GM21786 (cell line): Measurements from ENCODE around the gene ADAMTSL3.
"Not testable (repeated sequence)": the region's sequence is repeated elsewhere in the genome, so short reads cannot be mapped to it uniquely, and the experiment has no call there.

Experiments used
- ATAC-seq: cut with Tn5 transposase; IDR thresholded peaks from one replicate; pipeline ENCODE4 v1.9.1; 2021; ENCODE audit not compliant: unreplicated experiment

Gene ADAMTSL3

GRCh38 chr15:83746231-83746630 lies 92.3 kb downstream of the ADAMTSL3 start:
- no peak for ATAC-seq

GRCh38 chr15:83747050-83747717 lies 93.3 kb downstream of the ADAMTSL3 start:
- ATAC-seq = no peak

GRCh38 chr15:83747718-83748110 lies 93.8 kb downstream of the ADAMTSL3 start:
- ATAC-seq = no peak

GRCh38 chr15:83753872-83754493 lies 100.1 kb downstream of the ADAMTSL3 start:
- ATAC-seq = no peak

GRCh38 chr15:83757291-83757690 lies 103.4 kb downstream of the ADAMTSL3 start:
- ATAC-seq = not testable (repeated sequence)

GRCh38 chr15:83762367-83762766 lies 108.4 kb downstream of the ADAMTSL3 start:
- no peak for ATAC-seq

- no peak for ATAC-seq
These were observed 110.4 kb downstream of the ADAMTSL3 start for GRCh38 chr15:83764201-83764838.

GRCh38 chr15:83766339-83766738 lies 112.4 kb downstream of the ADAMTSL3 start:
- no peak for ATAC-seq

GRCh38 chr15:83767741-83768140 lies 113.8 kb downstream of the ADAMTSL3 start:
- ATAC-seq = no peak

GRCh38 chr15:83769411-83769999 lies 115.6 kb downstream of the ADAMTSL3 start:
- ATAC-seq = no peak

GRCh38 chr15:83775738-83776137 lies 121.8 kb downstream of the ADAMTSL3 start:
- no peak for ATAC-seq

GRCh38 chr15:83776986-83777385 lies 123.1 kb downstream of the ADAMTSL3 start:
- no peak for ATAC-seq

GRCh38 chr15:83783227-83783626 lies 129.3 kb downstream of the ADAMTSL3 start:
- no peak for ATAC-seq

GRCh38 chr15:83784975-83785374 lies 131.1 kb downstream of the ADAMTSL3 start:
- no peak for ATAC-seq

GRCh38 chr15:83786336-83786735 lies 132.4 kb downstream of the ADAMTSL3 start:
- no peak for ATAC-seq

GRCh38 chr15:83793069-83793468 lies 139.1 kb downstream of the ADAMTSL3 start:
- ATAC-seq = no peak

GRCh38 chr15:83794209-83794608 lies 140.3 kb downstream of the ADAMTSL3 start:
- no peak for ATAC-seq

GRCh38 chr15:83809345-83809744 lies 155.4 kb downstream of the ADAMTSL3 start:
- ATAC-seq = no peak

- no peak for ATAC-seq
These were observed 156.2 kb downstream of the ADAMTSL3 start for GRCh38 chr15:83810110-83810509.

- no peak for ATAC-seq
These were observed 159.8 kb downstream of the ADAMTSL3 start for GRCh38 chr15:83813682-83814081.

- ATAC-seq = no peak
These were observed 161.6 kb downstream of the ADAMTSL3 start for GRCh38 chr15:83815506-83815905.
